H9 (cell line): ENCODE results near the gene PHOX2B. TPM values are rescaled to one million over a fixed set of nuclear protein-coding genes. Genes with fewer than 3 reads are reported as not detected.
A peak's percentile ranks its signal among the peaks of the same experiment; 100 is the strongest.

Experiments
- DNase-seq: peaks from one replicate; pipeline ENCODE4 v3.0.0-alpha.2; 2017
- H2AFZ ChIP-seq: one replicate; pipeline ENCODE4 v1.6.1; 2013; ENCODE audit warnings: mild to moderate bottlenecking, low read length, control low read depth, moderate library complexity
- H2AK5ac ChIP-seq: 2 replicates; pipeline ENCODE4 v1.6.1; 2013; ENCODE audit warnings: low read length, control low read depth, mixed read lengths; ENCODE audit not compliant: insufficient read length
- H2BK120ac ChIP-seq: one replicate; pipeline ENCODE4 v1.6.1; 2013; ENCODE audit warnings: low read depth, mild to moderate bottlenecking, low read length, control low read depth, inconsistent platforms; ENCODE audit not compliant: poor library complexity, severe bottlenecking
- H2BK12ac ChIP-seq: 2 replicates; pipeline ENCODE4 v1.6.1; 2013; ENCODE audit warnings: low read length, control low read depth, mixed read lengths, low read depth; ENCODE audit not compliant: insufficient read length
- H2BK15ac ChIP-seq: 2 replicates; pipeline ENCODE4 v1.6.1; 2013; ENCODE audit warnings: low read depth, low read length, control low read depth
- H2BK20ac ChIP-seq: one replicate; pipeline ENCODE4 v1.6.1; 2013; ENCODE audit warnings: low read depth, mild to moderate bottlenecking, low read length, control low read depth, inconsistent platforms; ENCODE audit not compliant: poor library complexity, severe bottlenecking
- H2BK5ac ChIP-seq: 2 replicates; pipeline ENCODE4 v1.6.1; 2013; ENCODE audit warnings: low read length, control low read depth, mixed read lengths; ENCODE audit not compliant: insufficient read length
- H3K14ac ChIP-seq: 2 replicates; pipeline ENCODE4 v1.6.1; 2013; ENCODE audit warnings: low read length, control low read depth; ENCODE audit not compliant: insufficient read depth
- H3K18ac ChIP-seq: 2 replicates; pipeline ENCODE4 v1.6.1; 2013; ENCODE audit warnings: low read depth, mild to moderate bottlenecking, mixed read lengths, low read length, control low read depth; ENCODE audit not compliant: insufficient read length
- H3K23ac ChIP-seq: 2 replicates; pipeline ENCODE4 v1.6.1; 2013; ENCODE audit warnings: low read length, control low read depth, mixed read lengths, low read depth; ENCODE audit not compliant: insufficient read length
- H3K23me2 ChIP-seq: 2 replicates; pipeline ENCODE4 v1.6.1; 2013; ENCODE audit warnings: low read depth, mild to moderate bottlenecking, mixed read lengths, low read length, control low read depth; ENCODE audit not compliant: insufficient read length, poor library complexity, severe bottlenecking
- H3K27ac ChIP-seq: 2 replicates; pipeline ENCODE4 v1.5.1; 2013; ENCODE audit warnings: low read length, control low read depth, mixed read lengths, low read depth; ENCODE audit not compliant: insufficient read length
- H3K27me3 ChIP-seq: 2 replicates; pipeline ENCODE4 v1.6.1; 2013; ENCODE audit warnings: low read length, control low read depth, inconsistent platforms; ENCODE audit not compliant: insufficient read depth
- H3K4ac ChIP-seq: 2 replicates; pipeline ENCODE4 v1.6.1; 2013; ENCODE audit warnings: low read depth, mild to moderate bottlenecking, control low read depth, inconsistent platforms, low read length, moderate library complexity
- H3K4me1 ChIP-seq: 2 replicates; pipeline ENCODE4 v1.6.1; 2013; ENCODE audit warnings: low read length, control low read depth, inconsistent platforms; ENCODE audit not compliant: insufficient read depth
- H3K4me2 ChIP-seq: 2 replicates; pipeline ENCODE4 v1.6.1; 2013; ENCODE audit warnings: low read length, control low read depth, mixed read lengths; ENCODE audit not compliant: insufficient read length, insufficient read depth
- H3K56ac ChIP-seq: 2 replicates; pipeline ENCODE4 v1.6.1; 2013; ENCODE audit warnings: low read depth, mild to moderate bottlenecking, mixed read lengths, low read length, control low read depth; ENCODE audit not compliant: insufficient read length
- H3K79me1 ChIP-seq: 2 replicates; pipeline ENCODE4 v1.6.1; 2013; ENCODE audit warnings: low read depth, mild to moderate bottlenecking, moderate library complexity, low read length, control low read depth, inconsistent platforms; ENCODE audit not compliant: insufficient read depth, poor library complexity, severe bottlenecking
- H3K79me2 ChIP-seq: 2 replicates; pipeline ENCODE4 v1.6.1; 2013; ENCODE audit warnings: low read length, control low read depth, inconsistent platforms; ENCODE audit not compliant: insufficient read depth
- H3K9ac ChIP-seq: 2 replicates; pipeline ENCODE4 v1.6.1; 2013; ENCODE audit warnings: low read length, control low read depth, mixed read lengths; ENCODE audit not compliant: insufficient read length; ENCODE audit errors: extremely low read depth
- H3K9me3 ChIP-seq: one replicate; pipeline ENCODE4 v1.6.1; 2013; ENCODE audit warnings: low read depth, low read length, inconsistent platforms; ENCODE audit not compliant: control insufficient read depth
- H3T11ph ChIP-seq: one replicate; pipeline ENCODE4 v1.6.1; 2013; ENCODE audit warnings: mild to moderate bottlenecking, low read length, control low read depth, inconsistent platforms
- H4K20me1 ChIP-seq: one replicate; pipeline ENCODE4 v1.6.1; 2013; ENCODE audit not compliant: control insufficient read depth, insufficient read length, insufficient read depth
- H4K5ac ChIP-seq: 2 replicates; pipeline ENCODE4 v1.6.1; 2013; ENCODE audit warnings: low read depth, mild to moderate bottlenecking, mixed read lengths, low read length, control low read depth; ENCODE audit not compliant: insufficient read length
- H4K8ac ChIP-seq: replicated peaks from 2 replicates; pipeline ENCODE4 v1.6.1; 2013; ENCODE audit warnings: low read length, control low read depth, mixed read lengths, low read depth; ENCODE audit not compliant: insufficient read length
- H4K91ac ChIP-seq: 2 replicates; pipeline ENCODE4 v1.6.1; 2013; ENCODE audit warnings: low read depth, mild to moderate bottlenecking, moderate library complexity, mixed read lengths, low read length, control low read depth; ENCODE audit not compliant: insufficient read length
- H3K27ac Mint-ChIP-seq, 3 experiments: 2 replicates in 2 of 3; 3 replicates in 1 of 3; pipeline ENCODE4 v1.8.0; 2020 to 2021; ENCODE audit warnings: mixed read lengths in 3 of 3, mild to moderate bottlenecking in 1 of 3, moderate library complexity in 1 of 3
- H3K27me3 Mint-ChIP-seq: 2 replicates; pipeline ENCODE4 v1.8.0; 2021; ENCODE audit warnings: low read depth, mild to moderate bottlenecking, moderate library complexity, mixed read lengths
- H3K36me3 Mint-ChIP-seq, 3 experiments: 2 replicates in 2 of 3; 3 replicates in 1 of 3; pipeline ENCODE4 v1.8.0; 2020 to 2021; ENCODE audit warnings: low read depth in 3 of 3, mixed read lengths in 3 of 3; ENCODE audit not compliant: insufficient read depth in 1 of 3
- H3K4me1 Mint-ChIP-seq, 2 experiments: 2 replicates each; pipeline ENCODE4 v1.8.0; 2020; ENCODE audit warnings: mixed read lengths in 2 of 2
- H3K4me3 Mint-ChIP-seq, 2 experiments: 2 replicates in 1 of 2; 3 replicates in 1 of 2; pipeline ENCODE4 v1.8.0; 2020 to 2021; ENCODE audit warnings: mild to moderate bottlenecking in 2 of 2, mixed read lengths in 2 of 2, moderate library complexity in 1 of 2
- H3K9me3 Mint-ChIP-seq, 2 experiments: 2 replicates in 1 of 2; 3 replicates in 1 of 2; pipeline ENCODE4 v1.8.0; 2020; ENCODE audit warnings: mild to moderate bottlenecking in 2 of 2, mixed read lengths in 2 of 2, moderate library complexity in 1 of 2
- CTCF ChIP-seq: fragments of 200-600 bp; sonication (generic); conservative IDR thresholded peaks from 3 replicates; pipeline ENCODE4 v1.8.0; 2021; ENCODE audit warnings: antibody characterized with exemption, mild to moderate bottlenecking
- WGBS: extraction: QIAGEN DNeasy Blood & Tissue Kit; methylation state at CpG from one replicate; pipeline ENCODE4 v1.1.7; 2013; ENCODE audit warnings: missing lambda C conversion rate, low lambda C conversion rate, mixed read lengths; ENCODE audit not compliant: insufficient read length; ENCODE audit errors: extremely low coverage; 5-methylcytosine and 5-hydroxymethylcytosine counted together
- total RNA-seq: library from RNA; stranded (reverse); gene quantifications from 2 replicates; pipeline ENCODE4 v1.2.1, GENCODE V29; 2021

PHOX2B gene
- total RNA-seq, 1 experiment from 2014 or later, result not detected

GRCh38 chr4:41745292-41746024 is 3.1 kb downstream of the PHOX2B start:
- Histone ChIP-seq H4K5ac (no peak overlapping the region), H3K27me3 (peaks cover 93% of the 10 kb centered on the region), H3K79me2 (no peaks in the 10 kb centered on the region), H3K4me2 (peak overlapping the region; percentile 8), H3K14ac (no peak overlapping the region), H2AFZ (no peak overlapping the region), H2BK120ac (no peak overlapping the region), H2AK5ac (no peak overlapping the region), H3K9me3 (no peaks in the 10 kb centered on the region), H3K27ac (no peak overlapping the region), H3K56ac (no peak overlapping the region), H4K8ac (no peak overlapping the region), H3K4ac (no peak overlapping the region), H2BK12ac (no peak overlapping the region), H2BK5ac (no peak overlapping the region), H3K9ac (no peak overlapping the region), H2BK20ac (no peak overlapping the region), H4K91ac (no peak overlapping the region), H3K18ac (no peak overlapping the region), H2BK15ac (no peak overlapping the region), H3T11ph (no peak overlapping the region), H3K23me2 (peaks cover 5% of the 10 kb centered on the region), H3K4me1 (no peaks in the 10 kb centered on the region), H4K20me1 (peaks cover 2% of the 10 kb centered on the region), H3K23ac (no peak overlapping the region), H3K79me1 (no peaks in the 10 kb centered on the region)
- Mint-ChIP-seq H3K27me3 (peaks cover 99% of the 10 kb centered on the region), H3K36me3 (peaks cover 0 to 2% (median 0%) of the 10 kb centered on the region in 3 experiments; a peak in 2 of 7 replicates), H3K9me3 (peaks cover 2 to 22% of the 10 kb centered on the region in 2 experiments; a peak in 4 of 5 replicates), H3K4me1 (peaks cover 21 to 48% of the 10 kb centered on the region in 2 experiments), H3K27ac (no peak overlapping the region), H3K4me3 (peak overlapping the region in 1 of 2 experiments; percentile 71; a peak in 3 of 5 replicates)
- no peak for TF ChIP-seq CTCF
- DNase-seq, result peak; percentile 52
- whole genome bisulfite sequencing, result no CpG with 5 or more reads among the region's 54 CpGs
